Sigmoid colon (tissue), 4 donors: ENCODE measurements around the gene EXOC6B.

Experiments used
- CTCF ChIP-seq, 4 experiments: fragments of 450-650 bp in 3 of 4; fragments of 200-600 bp in 1 of 4; IDR thresholded peaks; one replicate each; pipeline ENCODE4 v1.5.1; 2016 to 2019; ENCODE audit warnings: antibody characterized with exemption in 4 of 4, mild to moderate bottlenecking in 3 of 4, moderate library complexity in 2 of 4
- EP300 ChIP-seq, 4 donors: sonication (generic); formaldehyde crosslinking; IDR thresholded peaks; one replicate each; pipeline ENCODE4 v1.6.1; 2017; ENCODE audit warnings: antibody characterized with exemption in 4 of 4

- no peak for TF ChIP-seq CTCF (IDR thresholded peaks at IDR 0.05)
- no peak for TF ChIP-seq EP300 (IDR thresholded peaks at IDR 0.05)
These were observed 187.1 kb downstream of the EXOC6B start for GRCh38 chr2:72638600-72639211.
